Neural cell (in vitro differentiated cells): ENCODE results near the gene PLEKHA3. TPM values are rescaled to one million over a fixed set of nuclear protein-coding genes. Genes with fewer than 3 reads are reported as not detected.

ENCODE experiments used
- H2AFZ ChIP-seq: fragments of 200-600, 300-800 bp; sonication (generic), shearing (Covaris generic); 2 replicates; pipeline ENCODE4 v1.6.0; 2014; ENCODE audit warnings: low read depth, mild to moderate bottlenecking, antibody characterized with exemption, low read length, moderate library complexity
- H3F3A ChIP-seq: fragments of 200-600 bp; shearing (Covaris generic); 2 replicates; pipeline ENCODE4 v1.6.1; 2016; ENCODE audit warnings: mild to moderate bottlenecking, moderate library complexity, mixed read lengths, antibody characterized with exemption, low read length; ENCODE audit not compliant: insufficient read depth, poor library complexity, severe bottlenecking
- H3K27ac ChIP-seq: fragments of 200-600, 300-800 bp; sonication (generic), shearing (Covaris generic); 2 replicates; pipeline ENCODE4 v1.5.1; 2014; ENCODE audit warnings: mild to moderate bottlenecking, low read length, moderate library complexity
- H3K27me3 ChIP-seq: fragments of 300-800, 200-600 bp; sonication (generic), shearing (Covaris generic); 2 replicates; pipeline ENCODE4 v1.6.0; 2014; ENCODE audit warnings: mild to moderate bottlenecking, low read depth, low read length, moderate library complexity; ENCODE audit not compliant: insufficient read depth
- H3K36me3 ChIP-seq: fragments of 300-800, 200-600 bp; sonication (generic), shearing (Covaris generic); 2 replicates; pipeline ENCODE4 v1.5.1; 2014; ENCODE audit warnings: mild to moderate bottlenecking, antibody characterized with exemption, low read length, moderate library complexity; ENCODE audit not compliant: insufficient read depth
- H3K4me2 ChIP-seq: fragments of 300-800, 200-600 bp; sonication (generic), shearing (Covaris generic); 2 replicates; pipeline ENCODE4 v1.6.0; 2014; ENCODE audit warnings: mild to moderate bottlenecking, low read length
- H3K4me3 ChIP-seq: fragments of 300-800, 200-600 bp; sonication (generic), shearing (Covaris generic); 2 replicates; pipeline ENCODE4 v1.5.1; 2014; ENCODE audit warnings: mild to moderate bottlenecking, low read length, moderate library complexity
- H3K79me2 ChIP-seq: fragments of 200-600 bp; shearing (Covaris generic); replicated peaks from 2 replicates; pipeline ENCODE4 v1.6.0; 2014; ENCODE audit warnings: mild to moderate bottlenecking, low read length, moderate library complexity; ENCODE audit not compliant: insufficient read depth
- H3K9ac ChIP-seq: fragments of 300-800, 200-600 bp; sonication (generic), shearing (Covaris generic); 2 replicates; pipeline ENCODE4 v1.6.1; 2016; ENCODE audit warnings: mild to moderate bottlenecking, low read length, mixed read lengths
- H3K9me2 ChIP-seq: fragments of 200-600 bp; shearing (Covaris generic); 2 replicates; pipeline ENCODE4 v1.6.1; 2016; ENCODE audit warnings: mild to moderate bottlenecking, low read length, mixed read lengths; ENCODE audit not compliant: insufficient read depth
- H3K9me3 ChIP-seq: fragments of 200-600, 300-800 bp; sonication (generic), shearing (Covaris generic); 2 replicates; pipeline ENCODE4 v1.6.1; 2016; ENCODE audit warnings: mild to moderate bottlenecking, mixed run types, low read length, moderate library complexity, mixed read lengths
- H4K20me1 ChIP-seq: fragments of 200-600 bp; shearing (Covaris generic); 2 replicates; pipeline ENCODE4 v1.6.1; 2016; ENCODE audit warnings: mild to moderate bottlenecking, mixed run types; ENCODE audit not compliant: insufficient read depth
- EP300 ChIP-seq: fragments of 450-650 bp; conservative IDR thresholded peaks from 2 replicates; pipeline ENCODE4 v1.6.1; 2014; ENCODE audit warnings: antibody characterized with exemption, mild to moderate bottlenecking, moderate library complexity; ENCODE audit not compliant: poor library complexity, severe bottlenecking
- EZH2 ChIP-seq: fragments of 200-600, 300-800 bp; shearing (Covaris generic), sonication (generic); IDR thresholded peaks from 2 replicates; pipeline ENCODE4 v1.6.1; 2014; ENCODE audit warnings: antibody characterized with exemption, low read length, borderline replicate concordance, mild to moderate bottlenecking; ENCODE audit not compliant: insufficient read depth, poor library complexity, severe bottlenecking
- MXI1 ChIP-seq: fragments of 450-650 bp; conservative IDR thresholded peaks from 2 replicates; pipeline ENCODE4 v1.6.1; 2014; ENCODE audit warnings: antibody characterized with exemption, mild to moderate bottlenecking; ENCODE audit not compliant: poor library complexity, severe bottlenecking
- POLR2AphosphoS5 ChIP-seq: IDR thresholded peaks from 2 replicates; pipeline ENCODE4 v1.6.1; 2012
- RAD21 ChIP-seq: fragments of 450-650 bp; conservative IDR thresholded peaks from 2 replicates; pipeline ENCODE4 v1.6.1; 2014; ENCODE audit warnings: antibody characterized with exemption, mild to moderate bottlenecking, moderate library complexity
- SMC3 ChIP-seq: fragments of 450-650 bp; conservative IDR thresholded peaks from 2 replicates; pipeline ENCODE4 v1.6.1; 2014; ENCODE audit warnings: antibody characterized with exemption, mild to moderate bottlenecking, moderate library complexity; ENCODE audit not compliant: poor library complexity
- TAF1 ChIP-seq: IDR thresholded peaks from 2 replicates; pipeline ENCODE4 v1.6.1; 2012; ENCODE audit warnings: low read depth
- polyA plus RNA-seq: library from polyadenylated mRNA; depleted of rRNA; stranded (reverse); fragments of >200 nt; gene quantifications from 2 replicates; pipeline ENCODE4 v1.2.3, GENCODE V29; 2014
- TF ChIP-seq, protein P1 (sequence below): fragments of 450-650 bp; IDR thresholded peaks from 2 replicates; pipeline ENCODE4 v1.5.1; 2014; ENCODE audit warnings: antibody characterized with exemption, mild to moderate bottlenecking, moderate library complexity; ENCODE audit not compliant: poor library complexity, severe bottlenecking
- TF ChIP-seq, protein P2 (sequence below): IDR thresholded peaks from 2 replicates; pipeline ENCODE4 v1.6.1; 2012; ENCODE audit warnings: borderline replicate concordance

The PLEKHA3 gene
- polyA plus RNA-seq, 1 donor from 2014 or later: 16.8 TPM

DNA sequence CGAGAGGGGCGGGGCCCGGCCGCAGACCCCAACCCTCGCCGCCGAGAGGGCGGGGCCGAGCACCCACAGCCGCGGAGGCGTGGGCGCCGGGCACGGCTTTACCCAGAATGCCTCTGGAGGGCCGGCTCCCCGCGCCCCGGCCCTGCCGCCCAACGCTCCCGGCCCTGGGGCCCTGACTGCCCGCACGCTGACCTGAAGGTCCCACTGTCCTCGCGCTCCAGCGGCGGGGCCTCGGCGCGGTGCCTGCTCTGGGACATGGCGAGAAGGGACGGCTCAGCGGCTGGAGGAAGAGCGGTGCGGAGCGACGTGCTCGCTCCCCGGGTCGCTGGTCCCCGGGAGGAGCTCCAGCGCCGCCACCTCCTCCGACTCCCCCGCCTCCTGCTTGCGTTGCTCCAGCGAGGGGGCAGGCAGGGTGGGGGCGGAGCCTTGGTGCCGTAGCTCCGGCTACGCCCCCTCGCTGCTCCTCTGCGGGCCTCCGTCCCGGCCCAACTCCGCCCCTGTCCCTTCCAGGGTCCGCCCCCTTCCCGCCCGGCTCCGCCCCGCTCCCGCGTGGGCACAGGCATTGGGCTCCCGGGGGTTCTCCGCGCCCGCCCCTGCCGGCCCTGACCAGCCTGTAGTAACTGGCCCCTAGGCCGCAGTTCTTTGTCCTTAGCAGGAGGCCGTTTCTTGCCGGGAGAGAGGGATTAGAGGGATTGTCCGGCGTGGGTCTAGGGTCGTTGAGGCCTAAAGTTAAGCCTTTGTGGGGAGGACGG lies 29.3 kb upstream of the PLEKHA3 start, which contains the start of the genes PJVK and PRKRA:
Gene PJVK (plus strand): TSS at position 605 of the 752 bp plus-strand sequence. CDS start 2,032 bp downstream, outside the sequence.
Gene PRKRA (minus strand): TSS at position 402 of the 752 bp plus-strand sequence. CDS start 145 bp downstream, at position 257.
- peak within 1 kb of the TSS; percentile 95 for H3K9ac ChIP-seq
- H3K36me3 ChIP-seq: no peaks in the 10 kb centered on the region
- no peaks in the 10 kb centered on the region for H3K9me3 ChIP-seq
- H3K79me2 ChIP-seq: peaks cover 28% of the 10 kb centered on the region
- no peaks in the 10 kb centered on the region for H4K20me1 ChIP-seq
- H3K4me2 ChIP-seq: peak within 1 kb of the TSS; percentile 99
- H3F3A ChIP-seq: no peaks in the 10 kb centered on the region
- H3K4me3 ChIP-seq: peak within 1 kb of the TSS; percentile 78
- TF ChIP-seq, protein P1, sequence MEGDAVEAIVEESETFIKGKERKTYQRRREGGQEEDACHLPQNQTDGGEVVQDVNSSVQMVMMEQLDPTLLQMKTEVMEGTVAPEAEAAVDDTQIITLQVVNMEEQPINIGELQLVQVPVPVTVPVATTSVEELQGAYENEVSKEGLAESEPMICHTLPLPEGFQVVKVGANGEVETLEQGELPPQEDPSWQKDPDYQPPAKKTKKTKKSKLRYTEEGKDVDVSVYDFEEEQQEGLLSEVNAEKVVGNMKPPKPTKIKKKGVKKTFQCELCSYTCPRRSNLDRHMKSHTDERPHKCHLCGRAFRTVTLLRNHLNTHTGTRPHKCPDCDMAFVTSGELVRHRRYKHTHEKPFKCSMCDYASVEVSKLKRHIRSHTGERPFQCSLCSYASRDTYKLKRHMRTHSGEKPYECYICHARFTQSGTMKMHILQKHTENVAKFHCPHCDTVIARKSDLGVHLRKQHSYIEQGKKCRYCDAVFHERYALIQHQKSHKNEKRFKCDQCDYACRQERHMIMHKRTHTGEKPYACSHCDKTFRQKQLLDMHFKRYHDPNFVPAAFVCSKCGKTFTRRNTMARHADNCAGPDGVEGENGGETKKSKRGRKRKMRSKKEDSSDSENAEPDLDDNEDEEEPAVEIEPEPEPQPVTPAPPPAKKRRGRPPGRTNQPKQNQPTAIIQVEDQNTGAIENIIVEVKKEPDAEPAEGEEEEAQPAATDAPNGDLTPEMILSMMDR: no peak
- TF ChIP-seq EZH2 (no peak), POLR2AphosphoS5 (peak; percentile 86), MXI1 (peak; percentile 88), SMC3 (peak; percentile 52), EP300 (peak; percentile 82), TAF1 (peak; percentile 80), RAD21 (no peak)
- TF ChIP-seq, protein P2, sequence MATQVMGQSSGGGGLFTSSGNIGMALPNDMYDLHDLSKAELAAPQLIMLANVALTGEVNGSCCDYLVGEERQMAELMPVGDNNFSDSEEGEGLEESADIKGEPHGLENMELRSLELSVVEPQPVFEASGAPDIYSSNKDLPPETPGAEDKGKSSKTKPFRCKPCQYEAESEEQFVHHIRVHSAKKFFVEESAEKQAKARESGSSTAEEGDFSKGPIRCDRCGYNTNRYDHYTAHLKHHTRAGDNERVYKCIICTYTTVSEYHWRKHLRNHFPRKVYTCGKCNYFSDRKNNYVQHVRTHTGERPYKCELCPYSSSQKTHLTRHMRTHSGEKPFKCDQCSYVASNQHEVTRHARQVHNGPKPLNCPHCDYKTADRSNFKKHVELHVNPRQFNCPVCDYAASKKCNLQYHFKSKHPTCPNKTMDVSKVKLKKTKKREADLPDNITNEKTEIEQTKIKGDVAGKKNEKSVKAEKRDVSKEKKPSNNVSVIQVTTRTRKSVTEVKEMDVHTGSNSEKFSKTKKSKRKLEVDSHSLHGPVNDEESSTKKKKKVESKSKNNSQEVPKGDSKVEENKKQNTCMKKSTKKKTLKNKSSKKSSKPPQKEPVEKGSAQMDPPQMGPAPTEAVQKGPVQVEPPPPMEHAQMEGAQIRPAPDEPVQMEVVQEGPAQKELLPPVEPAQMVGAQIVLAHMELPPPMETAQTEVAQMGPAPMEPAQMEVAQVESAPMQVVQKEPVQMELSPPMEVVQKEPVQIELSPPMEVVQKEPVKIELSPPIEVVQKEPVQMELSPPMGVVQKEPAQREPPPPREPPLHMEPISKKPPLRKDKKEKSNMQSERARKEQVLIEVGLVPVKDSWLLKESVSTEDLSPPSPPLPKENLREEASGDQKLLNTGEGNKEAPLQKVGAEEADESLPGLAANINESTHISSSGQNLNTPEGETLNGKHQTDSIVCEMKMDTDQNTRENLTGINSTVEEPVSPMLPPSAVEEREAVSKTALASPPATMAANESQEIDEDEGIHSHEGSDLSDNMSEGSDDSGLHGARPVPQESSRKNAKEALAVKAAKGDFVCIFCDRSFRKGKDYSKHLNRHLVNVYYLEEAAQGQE: peak; percentile 39
- no peaks in the 10 kb centered on the region for H3K27me3 ChIP-seq
- no peaks in the 10 kb centered on the region for H3K9me2 ChIP-seq
- H3K27ac ChIP-seq: peak within 1 kb of the TSS; percentile 92
- peak within 1 kb of the TSS; percentile 97 for H2AFZ ChIP-seq

DNA sequence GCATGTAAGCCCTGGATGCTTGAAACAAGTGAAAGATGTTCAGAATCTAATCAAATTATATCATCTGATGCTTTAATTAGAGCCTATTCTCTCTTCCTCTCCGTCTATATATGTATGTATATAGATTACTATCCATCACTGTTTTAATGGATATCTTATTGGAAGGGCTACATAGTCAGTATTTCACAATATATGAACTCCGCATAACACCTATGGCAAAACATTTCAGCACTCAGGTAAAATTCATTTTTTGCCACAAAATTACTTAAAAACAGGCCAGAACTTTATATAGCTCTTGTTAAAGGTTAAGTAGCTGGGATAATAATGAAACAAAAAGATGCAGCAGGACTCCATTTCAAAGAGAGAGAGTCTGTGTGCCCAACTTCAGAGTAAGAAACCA lies 27.9 kb upstream of the PLEKHA3 start:
- TF ChIP-seq MXI1: no peak
- no peak for TF ChIP-seq RAD21
- TF ChIP-seq, protein P1: no peak
- no peak for TF ChIP-seq EP300
- TF ChIP-seq, protein P2: no peak
- no peak for TF ChIP-seq TAF1
- Histone ChIP-seq H3K27ac (no peak overlapping the region), H2AFZ (no peak overlapping the region), H3K79me2 (peaks cover 24% of the 10 kb centered on the region), H3K4me3 (no peak overlapping the region), H3K36me3 (no peaks in the 10 kb centered on the region), H3K9ac (no peak overlapping the region), H4K20me1 (no peaks in the 10 kb centered on the region), H3F3A (no peaks in the 10 kb centered on the region), H3K9me2 (no peaks in the 10 kb centered on the region), H3K27me3 (no peaks in the 10 kb centered on the region), H3K4me2 (no peak overlapping the region), H3K9me3 (no peaks in the 10 kb centered on the region)
